ENCODE results near the gene CEP85. TPM values are rescaled to one million over a fixed set of nuclear protein-coding genes. Genes with fewer than 3 reads are reported as not detected.

The CEP85 gene
- total and polyA plus RNA-seq, 4 experiments from 2014 or later = 6.7 to 21.9 (median 14.9) TPM

GRCh38 chr1:26190373-26190987 is 43.5 kb upstream of the CEP85 start, which contains the start of gene CATSPER4:
Gene CATSPER4, plus strand, starts transcription at chr1:26190602. Its CDS starts 26 bp downstream, at chr1:26190628.
- Histone ChIP-seq H3K4me1 (ENCODE audit: insufficient read depth, low read length) (peaks cover 7% of the 10 kb centered on the region), H3K27me3 (ENCODE audit: insufficient read depth, low read length) (no peaks in the 10 kb centered on the region), H3K36me3 (ENCODE audit: insufficient read depth, low read length) (no peaks in the 10 kb centered on the region), H3K4me3 (ENCODE audit: low read length in 2 of 2) (no peak within 1 kb of the TSS), H3K27ac (ENCODE audit: low read depth, low read length) (no peak within 1 kb of the TSS), H3K9me3 (ENCODE audit: control insufficient read depth in 1 of 2, low read length in 2 of 2) (no peaks in the 10 kb centered on the region)
- Mint-ChIP-seq H3K27ac (peak within 1 kb of the TSS in 4 of 7 donors; percentile 36 to 88 (median 66)), H3K9me3 (peaks cover 0 to 1% (median 0%) of the 10 kb centered on the region in 8 donors), H3K36me3 (no peaks in the 10 kb centered on the region), H3K27me3 (no peaks in the 10 kb centered on the region), H3K4me1 (peaks cover 6 to 30% (median 14%) of the 10 kb centered on the region in 4 donors), H3K4me3 (no peak within 1 kb of the TSS)
- DNase-seq = peak in 4 of 5 donors; percentile 13 to 33 (median 18)
- POLR2A ChIA-PET (ENCODE audit: partially characterized antibody) = no interaction called here
- intact Hi-C loops (cut with micrococcal nuclease) = loop anchor here (1.0 kb wide), 1 partner anchor 44 kb away; the partner anchor contains the start of gene CEP85
- CTCF ChIA-PET (ENCODE audit: partially characterized antibody) = interaction anchor here (0.9 to 4.6 kb wide), 7 partner anchors 9 to 227 kb away, joined by 3 to 37 read pairs (median 4); partner anchors contain the start of genes CEP85 and ZNF593

- Mint-ChIP-seq H3K4me3 (peak overlapping the region in 2 of 8 donors; percentile 11 to 46), H3K4me1 (peaks cover 6 to 30% (median 14%) of the 10 kb centered on the region in 4 donors), H3K36me3 (no peaks in the 10 kb centered on the region), H3K27me3 (no peaks in the 10 kb centered on the region), H3K9me3 (peaks cover 0 to 1% (median 0%) of the 10 kb centered on the region in 8 donors), H3K27ac (peak overlapping the region in 4 of 7 donors; percentile 8 to 43 (median 30))
- H3K9me3 ChIP-seq (ENCODE audit: control insufficient read depth in 1 of 2, low read length in 2 of 2) = no peaks in the 10 kb centered on the region
- ChIA-PET POLR2A (ENCODE audit: partially characterized antibody) (no interaction called here), CTCF (ENCODE audit: partially characterized antibody) (interaction anchor here (1.5 to 4.6 kb wide), 3 partner anchors 12 to 43 kb away, joined by 4 to 37 read pairs (median 6); partner anchors contain the start of genes CEP85 and ZNF593)
- intact Hi-C loops (cut with micrococcal nuclease) = no loop called here
- H3K27ac ChIP-seq (ENCODE audit: low read depth, low read length) = no peak overlapping the region
- H3K36me3 ChIP-seq (ENCODE audit: insufficient read depth, low read length) = no peaks in the 10 kb centered on the region
- H3K4me1 ChIP-seq (ENCODE audit: insufficient read depth, low read length) = peaks cover 7% of the 10 kb centered on the region
- H3K4me3 ChIP-seq (ENCODE audit: low read length in 2 of 2) = no peak overlapping the region
- H3K27me3 ChIP-seq (ENCODE audit: insufficient read depth, low read length) = no peaks in the 10 kb centered on the region
- no peak for DNase-seq
Observed at GRCh38 chr1:26191739-26192138, 42.3 kb upstream of the CEP85 start.

- DNase-seq = no peak
- Mint-ChIP-seq H3K4me1 (peaks cover 11 to 37% (median 24%) of the 10 kb centered on the region in 4 donors), H3K27me3 (no peaks in the 10 kb centered on the region), H3K4me3 (no peak overlapping the region), H3K27ac (peak overlapping the region in 1 of 7 donors; percentile 29), H3K36me3 (no peaks in the 10 kb centered on the region), H3K9me3 (peaks cover 0 to 1% (median 0%) of the 10 kb centered on the region in 8 donors)
- H3K36me3 ChIP-seq (ENCODE audit: insufficient read depth, low read length) = no peaks in the 10 kb centered on the region
- intact Hi-C loops (cut with micrococcal nuclease) = no loop called here
- H3K27ac ChIP-seq (ENCODE audit: low read depth, low read length) = no peak overlapping the region
- H3K9me3 ChIP-seq (ENCODE audit: control insufficient read depth in 1 of 2, low read length in 2 of 2) = no peaks in the 10 kb centered on the region
- H3K4me3 ChIP-seq (ENCODE audit: low read length in 2 of 2) = no peak overlapping the region
- POLR2A ChIA-PET (ENCODE audit: partially characterized antibody) = no interaction called here
- H3K4me1 ChIP-seq (ENCODE audit: insufficient read depth, low read length) = peaks cover 14% of the 10 kb centered on the region
- CTCF ChIA-PET (ENCODE audit: partially characterized antibody) = interaction anchor here (0.6 to 0.8 kb wide), 3 partner anchors 23 to 36 kb away, joined by 4 to 8 read pairs (median 8); partner anchors contain the start of gene ZNF593
- no peaks in the 10 kb centered on the region for H3K27me3 ChIP-seq (ENCODE audit: insufficient read depth, low read length)
Observed at GRCh38 chr1:26195805-26196204, 38.2 kb upstream of the CEP85 start.

GRCh38 chr1:26197301-26197700 is 36.7 kb upstream of the CEP85 start:
- Mint-ChIP-seq H3K27me3 (no peaks in the 10 kb centered on the region), H3K4me1 (peaks cover 17 to 40% (median 27%) of the 10 kb centered on the region in 4 donors), H3K36me3 (no peaks in the 10 kb centered on the region), H3K9me3 (no peaks in the 10 kb centered on the region), H3K27ac (no peak overlapping the region), H3K4me3 (no peak overlapping the region)
- no peak overlapping the region for H3K4me3 ChIP-seq (ENCODE audit: low read length in 2 of 2)
- H3K36me3 ChIP-seq (ENCODE audit: insufficient read depth, low read length) = no peaks in the 10 kb centered on the region
- no peaks in the 10 kb centered on the region for H3K9me3 ChIP-seq (ENCODE audit: control insufficient read depth in 1 of 2, low read length in 2 of 2)
- intact Hi-C loops (cut with micrococcal nuclease) = no loop called here
- H3K27me3 ChIP-seq (ENCODE audit: insufficient read depth, low read length) = no peaks in the 10 kb centered on the region
- ChIA-PET POLR2A (ENCODE audit: partially characterized antibody) (interaction anchor here (0.9 kb wide), 1 partner anchor 28 kb away, joined by 3 read pairs; no protein-coding TSS in a partner anchor), CTCF (ENCODE audit: partially characterized antibody) (no interaction called here)
- DNase-seq = no peak
- H3K4me1 ChIP-seq (ENCODE audit: insufficient read depth, low read length) = peaks cover 22% of the 10 kb centered on the region
- no peak overlapping the region for H3K27ac ChIP-seq (ENCODE audit: low read depth, low read length)

- H3K4me1 Mint-ChIP-seq = peaks cover 21 to 42% (median 31%) of the 10 kb centered on the region in 4 donors
- H3K27me3 Mint-ChIP-seq = no peaks in the 10 kb centered on the region
- no peak overlapping the region for H3K27ac Mint-ChIP-seq
- Histone ChIP-seq H3K4me1 (ENCODE audit: insufficient read depth, low read length) (peaks cover 27% of the 10 kb centered on the region), H3K27me3 (ENCODE audit: insufficient read depth, low read length) (no peaks in the 10 kb centered on the region), H3K9me3 (ENCODE audit: control insufficient read depth in 1 of 2, low read length in 2 of 2) (no peaks in the 10 kb centered on the region), H3K4me3 (ENCODE audit: low read length in 2 of 2) (no peak overlapping the region), H3K36me3 (ENCODE audit: insufficient read depth, low read length) (no peaks in the 10 kb centered on the region), H3K27ac (ENCODE audit: low read depth, low read length) (no peak overlapping the region)
- H3K36me3 Mint-ChIP-seq = no peaks in the 10 kb centered on the region
- CTCF ChIA-PET (ENCODE audit: partially characterized antibody) = no interaction called here
- POLR2A ChIA-PET (ENCODE audit: partially characterized antibody) = interaction anchor here (0.9 kb wide), 1 partner anchor 28 kb away, joined by 3 read pairs; no protein-coding TSS in a partner anchor
- H3K9me3 Mint-ChIP-seq = no peaks in the 10 kb centered on the region
- DNase-seq = no peak
- H3K4me3 Mint-ChIP-seq = no peak overlapping the region
- intact Hi-C loops (cut with micrococcal nuclease) = no loop called here
Observed at GRCh38 chr1:26197813-26198212, 36.2 kb upstream of the CEP85 start.

- Histone ChIP-seq H3K4me1 (ENCODE audit: insufficient read depth, low read length) (peaks cover 32% of the 10 kb centered on the region), H3K27ac (ENCODE audit: low read depth, low read length) (no peak overlapping the region), H3K27me3 (ENCODE audit: insufficient read depth, low read length) (no peaks in the 10 kb centered on the region), H3K36me3 (ENCODE audit: insufficient read depth, low read length) (no peaks in the 10 kb centered on the region), H3K4me3 (ENCODE audit: low read length in 2 of 2) (no peak overlapping the region), H3K9me3 (ENCODE audit: control insufficient read depth in 1 of 2, low read length in 2 of 2) (no peaks in the 10 kb centered on the region)
- intact Hi-C loops (cut with micrococcal nuclease) = no loop called here
- Mint-ChIP-seq H3K4me1 (peaks cover 30 to 46% (median 37%) of the 10 kb centered on the region in 4 donors), H3K9me3 (no peaks in the 10 kb centered on the region), H3K27ac (peak overlapping the region in 6 of 7 donors; percentile 36 to 98 (median 89)), H3K27me3 (no peaks in the 10 kb centered on the region), H3K4me3 (peak overlapping the region in 3 of 8 donors; percentile 35 to 90 (median 64)), H3K36me3 (no peaks in the 10 kb centered on the region)
- DNase-seq = no peak
- ChIA-PET POLR2A (ENCODE audit: partially characterized antibody) (interaction anchor here (2.6 kb wide), 1 partner anchor 34 kb away, joined by 24 read pairs; the partner anchor contains the start of gene CEP85), CTCF (ENCODE audit: partially characterized antibody) (interaction anchor here (2.2 to 2.6 kb wide), 2 partner anchors 31 to 76 kb away, joined by 5 to 11 read pairs; partner anchors contain the start of gene ZNF593)
Observed at GRCh38 chr1:26200413-26200812, 33.6 kb upstream of the CEP85 start.
